HG02970 (cell line): ENCODE data around the gene MERTK.
"Not testable (repeated sequence)": the region's sequence is repeated elsewhere in the genome, so short reads cannot be mapped to it uniquely, and the experiment has no call there.

Experiments used
- ATAC-seq: cut with Tn5 transposase; IDR thresholded peaks from one replicate; pipeline ENCODE4 v1.9.1; 2021; ENCODE audit warnings: mild to moderate bottlenecking, moderate library complexity, moderate number of reproducible peaks; ENCODE audit not compliant: unreplicated experiment, low FRiP score

MERTK gene

GRCh38 chr2:111944531-111945210 is 46.3 kb downstream of the MERTK start:
- no peak for ATAC-seq

- no peak for ATAC-seq
These were observed 47.3 kb downstream of the MERTK start for GRCh38 chr2:111945444-111946293.

GRCh38 chr2:111946294-111947114 is 48.1 kb downstream of the MERTK start:
- ATAC-seq: no peak

GRCh38 chr2:111947219-111947618 is 48.8 kb downstream of the MERTK start:
- no peak for ATAC-seq

- no peak for ATAC-seq
These were observed 50.4 kb downstream of the MERTK start for GRCh38 chr2:111948832-111949231.

GRCh38 chr2:111950236-111950635 is 51.8 kb downstream of the MERTK start:
- ATAC-seq: no peak

- ATAC-seq: no peak
These were observed 53.1 kb downstream of the MERTK start for GRCh38 chr2:111951486-111951885.

GRCh38 chr2:111952871-111953452 is 54.6 kb downstream of the MERTK start:
- no peak for ATAC-seq

- no peak for ATAC-seq
These were observed 56.4 kb downstream of the MERTK start for GRCh38 chr2:111954602-111955332.

- ATAC-seq: no peak
These were observed 59.5 kb downstream of the MERTK start for GRCh38 chr2:111957872-111958354.

- ATAC-seq: no peak
These were observed 60.5 kb downstream of the MERTK start for GRCh38 chr2:111958901-111959300.

GRCh38 chr2:111961663-111962062 is 63.3 kb downstream of the MERTK start:
- no peak for ATAC-seq

GRCh38 chr2:111963086-111963485 is 64.7 kb downstream of the MERTK start:
- ATAC-seq: not testable (repeated sequence)

GRCh38 chr2:111963508-111963907 is 65.1 kb downstream of the MERTK start:
- ATAC-seq: not testable (repeated sequence)

- no peak for ATAC-seq
These were observed 66.7 kb downstream of the MERTK start for GRCh38 chr2:111965062-111965461.

- no peak for ATAC-seq
These were observed 67.8 kb downstream of the MERTK start for GRCh38 chr2:111966241-111966640.

GRCh38 chr2:111967018-111967417 is 68.6 kb downstream of the MERTK start:
- ATAC-seq: no peak

- no peak for ATAC-seq
These were observed 72.0 kb downstream of the MERTK start for GRCh38 chr2:111970453-111970852.

GRCh38 chr2:111972955-111973565 is 74.7 kb downstream of the MERTK start:
- ATAC-seq: no peak
